HCT116 (cell line): Measurements from ENCODE around the gene VEZF1. TPM values are rescaled to one million over a fixed set of nuclear protein-coding genes. Genes with fewer than 3 reads are reported as not detected.

Source experiments
- ATAC-seq: fragments of 200-7000 bp; cut with Tn5 transposase; 2 replicates; pipeline ENCODE4 v1.9.1; 2020; ENCODE audit warnings: mild to moderate bottlenecking, moderate library complexity
- BruUV-seq: library from RNA; stranded (reverse); fragments of 400-500 nt; replicated peaks from 2 replicates; lab custom pipeline; 2021; lab: Mats Ljungman, UMichigan
- CTCF ChIA-PET: fragments of 300-600 bp; sonication (Branson Sonifier 250); formaldehyde crosslinking; loops from one replicate; lab custom pipeline; 2021; ENCODE audit warnings: antibody characterized with exemption; lab: Charles Lee
- POLR2A ChIA-PET: fragments of 300-600, 350-600 bp; sonication (Branson Sonifier 250); formaldehyde crosslinking; loops from one replicate; lab custom pipeline; 2021; ENCODE audit warnings: antibody characterized with exemption; lab: Charles Lee
- RAD21 ChIA-PET, 2 experiments: fragments of 300-600 bp; sonication (Branson Sonifier 250); formaldehyde crosslinking; loops; one replicate each; lab custom pipeline; 2023; ENCODE audit warnings: low total read pairs in 2 of 2; ENCODE audit not compliant: uncharacterized antibody in 2 of 2, unreplicated experiment in 2 of 2, low non-redundant PET in 1 of 2; lab: Charles Lee
- DNase-seq: peaks from one replicate; pipeline ENCODE4 v3.0.0-alpha.2; 2010; ENCODE audit warnings: low read depth, low spot score
- H2AFZ ChIP-seq: fragments of 200-600 bp; shearing (Covaris generic), sonication (generic); 2 replicates; pipeline ENCODE4 v1.6.1; 2017; ENCODE audit warnings: low read depth, mixed run types, mixed read lengths, antibody characterized with exemption, low read length; ENCODE audit not compliant: poor library complexity, severe bottlenecking
- H3K27ac ChIP-seq: 2 replicates; pipeline ENCODE4 v1.5.1; 2012; ENCODE audit warnings: low read depth, low read length
- H3K27me3 ChIP-seq: fragments of 200-600 bp; sonication (generic); 2 replicates; pipeline ENCODE4 v1.6.1; 2016; ENCODE audit warnings: mixed run types, low read length, mixed read lengths; ENCODE audit not compliant: insufficient read depth
- H3K36me3 ChIP-seq, 2 experiments: fragments of 200-500 bp in 1 of 2; fragments of 200-600 bp in 1 of 2; sonication (Bioruptor generic) in 1 of 2; sonication (generic) in 1 of 2; 2 replicates each; pipeline versions ENCODE4 v1.5.1 to v1.6.1; 2014 to 2016; ENCODE audit warnings: low read length in 2 of 2, inconsistent platforms in 1 of 2, mixed read lengths in 1 of 2, mixed run types in 1 of 2; ENCODE audit not compliant: insufficient read depth in 2 of 2, control insufficient read depth in 1 of 2
- H3K4me1 ChIP-seq, 2 experiments: fragments of 200-600 bp in 1 of 2; sonication (generic) in 1 of 2; 2 replicates each; pipeline versions ENCODE4 v1.5.1 to v1.6.1; 2012 to 2017; ENCODE audit warnings: low read length in 2 of 2, inconsistent platforms in 1 of 2, mild to moderate bottlenecking in 1 of 2, mixed read lengths in 1 of 2, mixed run types in 1 of 2, moderate library complexity in 1 of 2; ENCODE audit not compliant: insufficient read depth in 2 of 2, control insufficient read depth in 1 of 2
- H3K4me2 ChIP-seq: fragments of 200-600 bp; sonication (generic); 2 replicates; pipeline ENCODE4 v1.6.1; 2017; ENCODE audit warnings: mixed run types, low read length, mixed read lengths
- H3K4me3 ChIP-seq, 2 experiments: fragments of 200-600 bp in 1 of 2; sonication (generic) in 1 of 2; replicated peaks in 1 of 2; 2 replicates each; pipeline ENCODE4 v1.5.1; 2011 to 2016; ENCODE audit warnings: low read length in 2 of 2, control low read depth in 1 of 2, low read depth in 1 of 2, mild to moderate bottlenecking in 1 of 2, mixed read lengths in 1 of 2, mixed run types in 1 of 2
- H3K79me2 ChIP-seq: fragments of 200-600 bp; sonication (generic); 2 replicates; pipeline ENCODE4 v1.6.1; 2017; ENCODE audit warnings: mild to moderate bottlenecking, mixed run types, low read length, moderate library complexity, mixed read lengths; ENCODE audit not compliant: insufficient read depth
- H3K9ac ChIP-seq: fragments of 200-600 bp; sonication (generic); 2 replicates; pipeline ENCODE4 v1.6.1; 2016; ENCODE audit warnings: low read length, mixed read lengths
- H3K9me2 ChIP-seq: fragments of 200-600 bp; sonication (generic), shearing (Covaris generic); 2 replicates; pipeline ENCODE4 v1.6.1; 2017; ENCODE audit warnings: mixed run types, mild to moderate bottlenecking, moderate library complexity; ENCODE audit not compliant: insufficient read depth
- H3K9me3 ChIP-seq, 2 experiments: fragments of 200-500 bp in 1 of 2; fragments of 200-600 bp in 1 of 2; sonication (Bioruptor generic) in 1 of 2; sonication (generic) in 1 of 2; 2 replicates each; pipeline ENCODE4 v1.6.1; 2014 to 2017; ENCODE audit warnings: low read length in 2 of 2, mixed read lengths in 2 of 2, inconsistent platforms in 1 of 2, low read depth in 1 of 2, mild to moderate bottlenecking in 1 of 2, mixed run types in 1 of 2, moderate library complexity in 1 of 2; ENCODE audit not compliant: control insufficient read depth in 1 of 2, insufficient read depth in 1 of 2
- H4K20me1 ChIP-seq: fragments of 200-600 bp; sonication (generic), shearing (Covaris generic); 2 replicates; pipeline ENCODE4 v1.6.1; 2017; ENCODE audit warnings: mixed run types, mild to moderate bottlenecking, moderate library complexity; ENCODE audit not compliant: insufficient read depth
- ELF1 ChIP-seq: IDR thresholded peaks from 2 replicates; pipeline ENCODE4 v1.6.1; 2012; ENCODE audit warnings: low read depth, borderline replicate concordance
- EZH2 ChIP-seq: fragments of 200-600 bp; sonication (generic); IDR thresholded peaks from 2 replicates; pipeline ENCODE4 v1.6.1; 2017; ENCODE audit warnings: antibody characterized with exemption, mixed run types
- POLR2AphosphoS5 ChIP-seq: IDR thresholded peaks from 2 replicates; pipeline ENCODE4 v1.6.1; 2011; ENCODE audit warnings: mild to moderate bottlenecking, low read depth, low read length, moderate library complexity
- RAD21 ChIP-seq: IDR thresholded peaks from 2 replicates; pipeline ENCODE4 v1.6.1; 2012; ENCODE audit warnings: low read depth, mild to moderate bottlenecking
- SIN3A ChIP-seq: IDR thresholded peaks from 2 replicates; pipeline ENCODE4 v1.6.1; 2012; ENCODE audit warnings: low read depth
- SRF ChIP-seq: IDR thresholded peaks from 2 replicates; pipeline ENCODE4 v1.6.1; 2012; ENCODE audit warnings: low read depth
- TCF7L2 ChIP-seq: IDR thresholded peaks from 2 replicates; pipeline ENCODE4 v1.7.0; 2011; ENCODE audit warnings: borderline replicate concordance, inconsistent platforms; ENCODE audit not compliant: insufficient read depth, insufficient read length; ENCODE audit errors: extremely low read depth
- YY1 ChIP-seq: IDR thresholded peaks from 2 replicates; pipeline ENCODE4 v1.6.1; 2011; ENCODE audit warnings: low read length, low read depth, moderate library complexity, mild to moderate bottlenecking; ENCODE audit not compliant: insufficient replicate concordance; ENCODE audit errors: extremely low read depth
- ZFX ChIP-seq: fragments of 450-650 bp; IDR thresholded peaks from 2 replicates; pipeline ENCODE4 v1.6.1; 2017
- intact Hi-C: fragments of 100-400 bp; cut with micrococcal nuclease; formaldehyde crosslinking; loops from 2 replicates; pipeline ENCODE4 v1.10.0; 2022
- total RNA-seq: library from RNA; stranded (reverse); gene quantifications from one replicate; pipeline ENCODE4 v1.2.1, GENCODE V29; 2021; ENCODE audit not compliant: unreplicated experiment
- TF ChIP-seq, protein P1 (sequence below): IDR thresholded peaks from 2 replicates; pipeline ENCODE4 v1.6.1; 2012; ENCODE audit warnings: low read depth
- TF ChIP-seq, protein P2 (sequence below): IDR thresholded peaks from 2 replicates; pipeline ENCODE4 v1.6.1; 2011; ENCODE audit warnings: mild to moderate bottlenecking, low read length, moderate library complexity; ENCODE audit not compliant: insufficient replicate concordance; ENCODE audit errors: extremely low read depth

The VEZF1 gene
- total RNA-seq, 1 experiment from 2014 or later: 70.2 TPM

DNA sequence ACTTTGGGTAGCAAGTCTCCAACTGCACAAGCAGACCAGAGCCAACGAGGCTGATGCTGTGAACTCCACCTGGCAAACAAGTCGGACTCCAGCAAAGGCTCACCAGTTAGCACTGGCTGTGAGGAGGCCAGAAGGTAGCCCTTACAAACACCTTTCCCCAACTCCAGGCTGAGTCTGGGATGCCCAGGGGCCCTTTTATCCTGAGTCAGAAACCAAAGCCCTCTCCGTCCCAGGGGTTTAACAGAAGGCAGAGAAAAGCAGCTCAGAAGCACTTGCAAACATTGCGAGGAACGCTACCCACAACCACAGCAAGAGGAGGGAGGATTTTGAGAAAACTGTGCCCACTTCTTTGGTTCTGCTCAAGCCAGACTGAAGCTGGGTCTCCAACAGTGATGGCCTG, 57.8 kb downstream of the VEZF1 start:
- CTCF ChIA-PET: no interaction called here
- DNase-seq (no peak), ATAC-seq (no peak)
- intact Hi-C loops: no loop called here
- Histone ChIP-seq H3K36me3 (no peaks in the 10 kb centered on the region; a peak in 1 of 4 replicates), H3K9ac (0 out of 2 replicates have a peak overlapping the region, but pooled peaks have one; percentile 12), H3K4me3 (no peak overlapping the region), H3K9me2 (no peaks in the 10 kb centered on the region), H2AFZ (no peak overlapping the region), H3K79me2 (peaks cover 84% of the 10 kb centered on the region), H3K27ac (no peak overlapping the region), H3K27me3 (no peaks in the 10 kb centered on the region), H3K4me1 (peaks cover 39 to 86% of the 10 kb centered on the region in 2 experiments), H3K9me3 (no peaks in the 10 kb centered on the region), H3K4me2 (peak overlapping the region; percentile 24), H4K20me1 (no peaks in the 10 kb centered on the region)
- BruUV-seq: no TSS peak
- RAD21 ChIA-PET: no interaction called here
- POLR2A ChIA-PET: interaction anchor here (0.9 to 1.5 kb wide), 2 partner anchors 18 to 22 kb away, joined by 3 read pairs; no protein-coding TSS in a partner anchor
- no peak for TF ChIP-seq ZFX
- TF ChIP-seq, protein P1, sequence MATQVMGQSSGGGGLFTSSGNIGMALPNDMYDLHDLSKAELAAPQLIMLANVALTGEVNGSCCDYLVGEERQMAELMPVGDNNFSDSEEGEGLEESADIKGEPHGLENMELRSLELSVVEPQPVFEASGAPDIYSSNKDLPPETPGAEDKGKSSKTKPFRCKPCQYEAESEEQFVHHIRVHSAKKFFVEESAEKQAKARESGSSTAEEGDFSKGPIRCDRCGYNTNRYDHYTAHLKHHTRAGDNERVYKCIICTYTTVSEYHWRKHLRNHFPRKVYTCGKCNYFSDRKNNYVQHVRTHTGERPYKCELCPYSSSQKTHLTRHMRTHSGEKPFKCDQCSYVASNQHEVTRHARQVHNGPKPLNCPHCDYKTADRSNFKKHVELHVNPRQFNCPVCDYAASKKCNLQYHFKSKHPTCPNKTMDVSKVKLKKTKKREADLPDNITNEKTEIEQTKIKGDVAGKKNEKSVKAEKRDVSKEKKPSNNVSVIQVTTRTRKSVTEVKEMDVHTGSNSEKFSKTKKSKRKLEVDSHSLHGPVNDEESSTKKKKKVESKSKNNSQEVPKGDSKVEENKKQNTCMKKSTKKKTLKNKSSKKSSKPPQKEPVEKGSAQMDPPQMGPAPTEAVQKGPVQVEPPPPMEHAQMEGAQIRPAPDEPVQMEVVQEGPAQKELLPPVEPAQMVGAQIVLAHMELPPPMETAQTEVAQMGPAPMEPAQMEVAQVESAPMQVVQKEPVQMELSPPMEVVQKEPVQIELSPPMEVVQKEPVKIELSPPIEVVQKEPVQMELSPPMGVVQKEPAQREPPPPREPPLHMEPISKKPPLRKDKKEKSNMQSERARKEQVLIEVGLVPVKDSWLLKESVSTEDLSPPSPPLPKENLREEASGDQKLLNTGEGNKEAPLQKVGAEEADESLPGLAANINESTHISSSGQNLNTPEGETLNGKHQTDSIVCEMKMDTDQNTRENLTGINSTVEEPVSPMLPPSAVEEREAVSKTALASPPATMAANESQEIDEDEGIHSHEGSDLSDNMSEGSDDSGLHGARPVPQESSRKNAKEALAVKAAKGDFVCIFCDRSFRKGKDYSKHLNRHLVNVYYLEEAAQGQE: no peak
- TF ChIP-seq TCF7L2: no peak
- TF ChIP-seq SIN3A: no peak
- TF ChIP-seq RAD21: no peak
- TF ChIP-seq EZH2: no peak
- no peak for TF ChIP-seq POLR2AphosphoS5
- TF ChIP-seq SRF: no peak
- TF ChIP-seq, protein P2, sequence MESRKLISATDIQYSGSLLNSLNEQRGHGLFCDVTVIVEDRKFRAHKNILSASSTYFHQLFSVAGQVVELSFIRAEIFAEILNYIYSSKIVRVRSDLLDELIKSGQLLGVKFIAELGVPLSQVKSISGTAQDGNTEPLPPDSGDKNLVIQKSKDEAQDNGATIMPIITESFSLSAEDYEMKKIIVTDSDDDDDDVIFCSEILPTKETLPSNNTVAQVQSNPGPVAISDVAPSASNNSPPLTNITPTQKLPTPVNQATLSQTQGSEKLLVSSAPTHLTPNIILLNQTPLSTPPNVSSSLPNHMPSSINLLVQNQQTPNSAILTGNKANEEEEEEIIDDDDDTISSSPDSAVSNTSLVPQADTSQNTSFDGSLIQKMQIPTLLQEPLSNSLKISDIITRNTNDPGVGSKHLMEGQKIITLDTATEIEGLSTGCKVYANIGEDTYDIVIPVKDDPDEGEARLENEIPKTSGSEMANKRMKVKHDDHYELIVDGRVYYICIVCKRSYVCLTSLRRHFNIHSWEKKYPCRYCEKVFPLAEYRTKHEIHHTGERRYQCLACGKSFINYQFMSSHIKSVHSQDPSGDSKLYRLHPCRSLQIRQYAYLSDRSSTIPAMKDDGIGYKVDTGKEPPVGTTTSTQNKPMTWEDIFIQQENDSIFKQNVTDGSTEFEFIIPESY: no peak
- no peak for TF ChIP-seq YY1
- no peak for TF ChIP-seq ELF1
